Nephron (organoid): ENCODE results near the gene SPIN1.

Experiments used
- H3K27ac Mint-ChIP-seq, 3 experiments: 2 replicates each; pipeline ENCODE4 v1.8.0; 2020; ENCODE audit warnings: mixed read lengths in 3 of 3, mild to moderate bottlenecking in 2 of 3, moderate library complexity in 1 of 3
- H3K27me3 Mint-ChIP-seq: 2 replicates; pipeline ENCODE4 v1.8.0; 2021; ENCODE audit warnings: low read depth, mild to moderate bottlenecking, moderate library complexity, mixed read lengths
- H3K36me3 Mint-ChIP-seq: 2 replicates; pipeline ENCODE4 v1.8.0; 2020; ENCODE audit warnings: low read depth, mixed read lengths
- H3K4me1 Mint-ChIP-seq: 2 replicates; pipeline ENCODE4 v1.8.0; 2020; ENCODE audit warnings: mixed read lengths
- H3K4me3 Mint-ChIP-seq, 3 experiments: 2 replicates each; pipeline ENCODE4 v1.8.0; 2020; ENCODE audit warnings: mild to moderate bottlenecking in 3 of 3, mixed read lengths in 3 of 3, moderate library complexity in 2 of 3
- H3K9me3 Mint-ChIP-seq: 2 replicates; pipeline ENCODE4 v1.8.0; 2020; ENCODE audit warnings: mixed read lengths
- CTCF ChIP-seq, 3 experiments: fragments of 200-600 bp; sonication (generic); IDR thresholded peaks; one replicate each; pipeline ENCODE4 v1.5.0; 2021; ENCODE audit warnings: antibody characterized with exemption in 3 of 3; ENCODE audit not compliant: unreplicated experiment in 3 of 3

Gene SPIN1

GRCh38 chr9:88503081-88503844, 115.0 kb downstream of the SPIN1 start:
- H3K4me3 Mint-ChIP-seq, result no peak overlapping the region
- H3K9me3 Mint-ChIP-seq, result no peaks in the 10 kb centered on the region
- no peaks in the 10 kb centered on the region for H3K36me3 Mint-ChIP-seq
- peaks cover 15% of the 10 kb centered on the region for H3K4me1 Mint-ChIP-seq
- TF ChIP-seq CTCF (IDR thresholded peaks at IDR 0.05; ENCODE audit: unreplicated experiment in 3 of 3), result no peak
- no peaks in the 10 kb centered on the region for H3K27me3 Mint-ChIP-seq
- peak overlapping the region; percentile 53 to 87 (median 64) for H3K27ac Mint-ChIP-seq

- Mint-ChIP-seq H3K27me3 (no peaks in the 10 kb centered on the region), H3K9me3 (peaks cover 4% of the 10 kb centered on the region), H3K36me3 (peaks cover 4% of the 10 kb centered on the region), H3K27ac (peak overlapping the region in 2 of 3 experiments; percentile 64 to 87), H3K4me1 (peaks cover 15% of the 10 kb centered on the region), H3K4me3 (no peak overlapping the region)
- TF ChIP-seq CTCF (IDR thresholded peaks at IDR 0.05; ENCODE audit: unreplicated experiment in 3 of 3), result no peak
Measured at GRCh38 chr9:88503845-88504764, 115.9 kb downstream of the SPIN1 start.

- peaks cover 1% of the 10 kb centered on the region for H3K4me1 Mint-ChIP-seq
- no peak overlapping the region for H3K27ac Mint-ChIP-seq
- peaks cover 4% of the 10 kb centered on the region for H3K27me3 Mint-ChIP-seq
- H3K9me3 Mint-ChIP-seq, result peaks cover 7% of the 10 kb centered on the region
- H3K4me3 Mint-ChIP-seq, result no peak overlapping the region
- TF ChIP-seq CTCF (IDR thresholded peaks at IDR 0.05; ENCODE audit: unreplicated experiment in 3 of 3), result no peak
- H3K36me3 Mint-ChIP-seq, result peaks cover 8% of the 10 kb centered on the region
Measured at GRCh38 chr9:88508326-88508725, 120.1 kb downstream of the SPIN1 start.

- Mint-ChIP-seq H3K27me3 (peaks cover 4% of the 10 kb centered on the region), H3K36me3 (peaks cover 8% of the 10 kb centered on the region), H3K9me3 (peaks cover 11% of the 10 kb centered on the region), H3K4me1 (no peaks in the 10 kb centered on the region), H3K4me3 (no peak overlapping the region), H3K27ac (no peak overlapping the region)
- no peak for TF ChIP-seq CTCF (IDR thresholded peaks at IDR 0.05; ENCODE audit: unreplicated experiment in 3 of 3)
Measured at GRCh38 chr9:88511906-88512305, 123.7 kb downstream of the SPIN1 start.

GRCh38 chr9:88514247-88514646, 126.0 kb downstream of the SPIN1 start:
- peaks cover 4% of the 10 kb centered on the region for H3K27me3 Mint-ChIP-seq
- H3K4me3 Mint-ChIP-seq, result no peak overlapping the region
- H3K27ac Mint-ChIP-seq, result no peak overlapping the region
- peaks cover 4% of the 10 kb centered on the region for H3K36me3 Mint-ChIP-seq
- peaks cover 9% of the 10 kb centered on the region for H3K9me3 Mint-ChIP-seq
- H3K4me1 Mint-ChIP-seq, result no peaks in the 10 kb centered on the region
- no peak for TF ChIP-seq CTCF (IDR thresholded peaks at IDR 0.05; ENCODE audit: unreplicated experiment in 3 of 3)
